Ureter (tissue), 1 donor: Measurements from ENCODE around the gene HLA-C. TPM values are rescaled to one million over a fixed set of nuclear protein-coding genes. Genes with fewer than 3 reads are reported as not detected.

Source experiments
- total RNA-seq: library from RNA; stranded (reverse); gene quantifications from one replicate; pipeline ENCODE4 v1.2.4, GENCODE V29; 2023
- donor health status: DM: yes; HTN: yes; CAD: no.

HLA-C gene
- total RNA-seq, 1 donor from 2014 or later: 451 TPM

Other genes with a start within 250 kb of the HLA-C start
- gene C6orf15, start 159.5 kb downstream of the HLA-C start, total RNA-seq: not detected
- 0.10 TPM for gene PSORS1C1, start 157.3 kb downstream of the HLA-C start, total RNA-seq
- gene CDSN, start 151.6 kb downstream of the HLA-C start, total RNA-seq: not detected
- not detected for gene PSORS1C2, start 133.0 kb downstream of the HLA-C start, total RNA-seq
- gene CCHCR1, start 114.3 kb downstream of the HLA-C start, total RNA-seq: 23.4 TPM
- 5.9 TPM for gene TCF19, start 113.5 kb downstream of the HLA-C start, total RNA-seq
- 9.5 TPM for gene POU5F1, start 101.4 kb downstream of the HLA-C start, total RNA-seq
- gene HLA-B, start 85.1 kb upstream of the HLA-C start, total RNA-seq: 562 TPM
- gene MICA, start 131.5 kb upstream of the HLA-C start, total RNA-seq: 27.7 TPM
- gene MICB, start 226.1 kb upstream of the HLA-C start, total RNA-seq: 2.9 TPM